ENCODE results near the gene RAB21. TPM values are rescaled to one million over a fixed set of nuclear protein-coding genes. Genes with fewer than 3 reads are reported as not detected.

RAB21 gene
- total RNA-seq, 5 donors from 2014 or later (not counting 1 experiment from before 2014, with no cell fraction given): 55.3 to 65.2 (median 63.6) TPM

DNA sequence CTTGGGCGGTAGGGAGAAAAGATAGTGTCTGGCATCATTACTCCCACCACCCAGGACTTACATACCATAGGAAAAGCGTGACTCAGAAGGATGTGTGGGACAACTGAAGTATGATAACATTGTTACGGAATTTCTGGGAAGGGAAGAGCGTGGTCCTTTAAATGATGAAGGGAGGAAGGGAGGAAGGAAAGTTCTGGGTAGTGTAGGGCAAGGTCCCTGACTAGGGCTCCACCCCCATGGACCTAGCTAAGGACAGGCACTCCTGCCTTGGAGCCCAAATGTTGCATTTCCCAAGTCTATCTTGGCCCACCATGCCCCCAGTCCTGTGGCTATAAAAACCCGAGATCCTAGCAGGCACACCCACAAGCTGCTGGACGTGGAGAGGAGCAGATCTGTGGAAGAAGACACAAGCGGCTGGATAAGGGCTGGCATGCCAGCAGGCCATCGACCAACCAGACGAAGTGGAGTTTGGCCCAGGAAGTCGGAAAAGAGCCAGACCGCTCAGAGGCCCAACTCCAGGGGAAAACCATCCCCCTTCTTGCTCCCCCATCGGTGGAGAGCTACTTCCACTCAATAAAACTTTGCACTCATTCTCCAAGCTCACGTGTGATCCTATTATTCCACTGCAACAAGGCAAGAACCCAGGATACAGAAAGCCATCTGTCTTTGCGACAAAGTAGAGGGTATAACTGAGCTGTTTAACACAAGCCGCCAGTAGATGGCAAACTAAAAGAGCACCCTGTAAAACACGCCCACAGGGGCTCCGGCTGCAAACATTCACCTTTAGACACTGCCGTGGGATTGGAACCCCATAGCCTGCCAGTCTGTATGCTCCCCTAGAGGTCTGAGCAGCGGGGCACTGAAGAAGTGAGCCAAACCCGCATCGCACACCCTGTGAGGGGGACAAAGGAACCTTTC, 23.0 kb upstream of the RAB21 start:
- 81% methylated on average over 13 of the region's 21 CpGs for WGBS (ENCODE audit: insufficient coverage)
- no peak overlapping the region for H3K27ac Mint-ChIP-seq
- Histone ChIP-seq H3K27ac (ENCODE audit: low read length) (no peak overlapping the region), H3K4me3 (ENCODE audit: control insufficient read depth in 1 of 2, extremely low read depth in 1 of 2, low read length in 1 of 2) (no peak overlapping the region), H3K36me3 (ENCODE audit: control insufficient read depth in 2 of 2, extremely low read depth in 1 of 2, insufficient read depth in 1 of 2, low read length in 1 of 2) (no peaks in the 10 kb centered on the region), H3K9me3 (no peaks in the 10 kb centered on the region), H3K27me3 (replicated peaks in 1 of 2; ENCODE audit: control insufficient read depth in 2 of 2, extremely low read depth in 1 of 2, insufficient read depth in 2 of 2, low read length in 1 of 2) (peaks cover 0 to 3% of the 10 kb centered on the region in 2 experiments), H3K4me1 (ENCODE audit: control insufficient read depth in 1 of 2, extremely low read depth in 1 of 2, insufficient read depth in 2 of 2, low read length in 2 of 2) (no peaks in the 10 kb centered on the region)
- ATAC-seq (replicated peaks in 1 of 4) (no peak), DNase-seq (no peak)
- no peaks in the 10 kb centered on the region for H3K27me3 Mint-ChIP-seq
- H3K4me3 Mint-ChIP-seq: no peak overlapping the region
- ChIA-PET CTCF (interaction anchor here in 1 of 2 donors (0.7 kb wide), 1 partner anchor 104 kb away, joined by 4 read pairs; no protein-coding TSS in a partner anchor), POLR2A (no interaction called here)
- no peaks in the 10 kb centered on the region for H3K4me1 Mint-ChIP-seq
- H3K36me3 Mint-ChIP-seq: no peaks in the 10 kb centered on the region
- no peaks in the 10 kb centered on the region for H3K9me3 Mint-ChIP-seq

DNA sequence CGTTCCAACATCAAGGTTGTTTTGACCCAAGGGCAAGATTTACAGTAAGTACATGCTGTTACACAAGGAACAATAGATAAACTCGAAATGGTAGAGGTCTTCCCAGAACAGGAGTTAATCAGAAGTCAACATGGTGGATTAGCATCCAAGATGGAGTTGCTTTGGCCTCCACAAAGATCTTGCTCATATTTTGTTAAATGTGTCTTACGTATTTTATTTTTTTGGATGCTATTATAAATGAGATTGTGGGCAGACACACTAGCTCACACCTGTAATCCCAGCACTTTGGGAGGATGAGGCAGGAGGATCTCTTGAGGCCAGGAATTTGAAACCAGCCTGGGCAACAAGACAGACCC, 22.3 kb upstream of the RAB21 start:
- Mint-ChIP-seq H3K9me3 (no peaks in the 10 kb centered on the region), H3K27ac (no peak overlapping the region), H3K27me3 (no peaks in the 10 kb centered on the region), H3K4me1 (no peaks in the 10 kb centered on the region), H3K36me3 (no peaks in the 10 kb centered on the region), H3K4me3 (no peak overlapping the region)
- ChIA-PET CTCF (interaction anchor here in 1 of 2 donors (0.7 kb wide), 1 partner anchor 104 kb away, joined by 4 read pairs; no protein-coding TSS in a partner anchor), POLR2A (no interaction called here)
- Histone ChIP-seq H3K27ac (ENCODE audit: low read length) (no peak overlapping the region), H3K4me3 (ENCODE audit: control insufficient read depth in 1 of 2, extremely low read depth in 1 of 2, low read length in 1 of 2) (no peak overlapping the region), H3K4me1 (ENCODE audit: control insufficient read depth in 1 of 2, extremely low read depth in 1 of 2, insufficient read depth in 2 of 2, low read length in 2 of 2) (no peaks in the 10 kb centered on the region), H3K9me3 (no peaks in the 10 kb centered on the region), H3K36me3 (ENCODE audit: control insufficient read depth in 2 of 2, extremely low read depth in 1 of 2, insufficient read depth in 1 of 2, low read length in 1 of 2) (no peaks in the 10 kb centered on the region), H3K27me3 (replicated peaks in 1 of 2; ENCODE audit: control insufficient read depth in 2 of 2, extremely low read depth in 1 of 2, insufficient read depth in 2 of 2, low read length in 1 of 2) (peaks cover 0 to 3% of the 10 kb centered on the region in 2 experiments)
- 72% methylated on average over 2 of the region's 3 CpGs for WGBS (ENCODE audit: insufficient coverage)
- DNase-seq (no peak), ATAC-seq (replicated peaks in 1 of 4) (no peak)

DNA sequence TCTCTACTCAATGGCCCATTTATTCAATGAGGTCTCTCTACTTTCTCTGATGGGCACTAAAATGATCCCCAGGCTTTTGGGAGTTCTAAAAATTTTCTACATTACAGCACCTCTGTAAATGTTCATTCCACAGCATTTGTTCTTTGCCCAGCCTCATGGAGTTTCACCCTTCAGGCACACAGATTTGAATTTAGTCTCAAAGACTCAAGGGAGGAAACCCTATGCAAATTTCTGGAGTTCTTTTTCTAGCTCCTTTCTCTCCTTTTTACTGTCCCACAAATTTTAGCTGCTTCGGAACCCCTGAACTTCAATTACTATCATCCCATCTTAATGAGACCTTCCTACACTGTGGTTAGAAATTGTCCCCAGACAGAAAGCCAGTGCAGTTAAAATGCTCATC, 17.5 kb upstream of the RAB21 start:
- H3K27me3 ChIP-seq (replicated peaks in 1 of 2; ENCODE audit: control insufficient read depth in 2 of 2, extremely low read depth in 1 of 2, insufficient read depth in 2 of 2, low read length in 1 of 2): peaks cover 0 to 2% of the 10 kb centered on the region in 2 experiments
- Mint-ChIP-seq H3K27me3 (peaks cover 0 to 4% of the 10 kb centered on the region in 2 donors), H3K9me3 (no peaks in the 10 kb centered on the region), H3K4me3 (no peak overlapping the region), H3K27ac (no peak overlapping the region), H3K36me3 (no peaks in the 10 kb centered on the region), H3K4me1 (no peaks in the 10 kb centered on the region)
- H3K4me1 ChIP-seq (ENCODE audit: control insufficient read depth in 1 of 2, extremely low read depth in 1 of 2, insufficient read depth in 2 of 2, low read length in 2 of 2): no peaks in the 10 kb centered on the region
- no peaks in the 10 kb centered on the region for H3K36me3 ChIP-seq (ENCODE audit: control insufficient read depth in 2 of 2, extremely low read depth in 1 of 2, insufficient read depth in 1 of 2, low read length in 1 of 2)
- DNase-seq (no peak), ATAC-seq (replicated peaks in 1 of 4) (no peak)
- H3K4me3 ChIP-seq (ENCODE audit: control insufficient read depth in 1 of 2, extremely low read depth in 1 of 2, low read length in 1 of 2): no peak overlapping the region
- no peaks in the 10 kb centered on the region for H3K9me3 ChIP-seq
- ChIA-PET CTCF (interaction anchor here in 1 of 2 donors (0.9 to 3.9 kb wide), 2 partner anchors 11 to 345 kb away, joined by 3 to 18 read pairs; no protein-coding TSS in a partner anchor), POLR2A (no interaction called here)
- no peak overlapping the region for H3K27ac ChIP-seq (ENCODE audit: low read length)
- no CpG with 5 or more reads among the region's 1 CpG for WGBS (ENCODE audit: insufficient coverage)

- no peak for ATAC-seq (replicated peaks in 1 of 4)
- Mint-ChIP-seq H3K9me3 (no peaks in the 10 kb centered on the region), H3K27ac (no peak overlapping the region), H3K4me3 (no peak overlapping the region), H3K27me3 (peaks cover 3 to 4% of the 10 kb centered on the region in 2 donors), H3K36me3 (no peaks in the 10 kb centered on the region), H3K4me1 (no peaks in the 10 kb centered on the region)
- no peak for DNase-seq
- H3K4me3 ChIP-seq (ENCODE audit: control insufficient read depth in 1 of 2, extremely low read depth in 1 of 2, low read length in 1 of 2): no peak overlapping the region
- no peaks in the 10 kb centered on the region for H3K36me3 ChIP-seq (ENCODE audit: control insufficient read depth in 2 of 2, extremely low read depth in 1 of 2, insufficient read depth in 1 of 2, low read length in 1 of 2)
- ChIA-PET CTCF (no interaction called here), POLR2A (no interaction called here)
- WGBS (ENCODE audit: insufficient coverage): no CpG with 5 or more reads among the region's 1 CpG
- no peak overlapping the region for H3K27ac ChIP-seq (ENCODE audit: low read length)
- no peaks in the 10 kb centered on the region for H3K9me3 ChIP-seq
- H3K4me1 ChIP-seq (ENCODE audit: control insufficient read depth in 1 of 2, extremely low read depth in 1 of 2, insufficient read depth in 2 of 2, low read length in 2 of 2): no peaks in the 10 kb centered on the region
- H3K27me3 ChIP-seq (replicated peaks in 1 of 2; ENCODE audit: control insufficient read depth in 2 of 2, extremely low read depth in 1 of 2, insufficient read depth in 2 of 2, low read length in 1 of 2): peaks cover 0 to 8% of the 10 kb centered on the region in 2 experiments
Measured at GRCh38 chr12:71742998-71743397, 11.7 kb upstream of the RAB21 start.

- Histone ChIP-seq H3K27me3 (replicated peaks in 1 of 2; ENCODE audit: control insufficient read depth in 2 of 2, extremely low read depth in 1 of 2, insufficient read depth in 2 of 2, low read length in 1 of 2) (peaks cover 2 to 11% of the 10 kb centered on the region in 2 experiments), H3K4me3 (ENCODE audit: control insufficient read depth in 1 of 2, extremely low read depth in 1 of 2, low read length in 1 of 2) (no peak overlapping the region), H3K9me3 (no peaks in the 10 kb centered on the region), H3K4me1 (ENCODE audit: control insufficient read depth in 1 of 2, extremely low read depth in 1 of 2, insufficient read depth in 2 of 2, low read length in 2 of 2) (no peaks in the 10 kb centered on the region), H3K27ac (ENCODE audit: low read length) (no peak overlapping the region), H3K36me3 (ENCODE audit: control insufficient read depth in 2 of 2, extremely low read depth in 1 of 2, insufficient read depth in 1 of 2, low read length in 1 of 2) (no peaks in the 10 kb centered on the region)
- WGBS (ENCODE audit: insufficient coverage): 91% methylated on average over 2 of the region's 5 CpGs
- Mint-ChIP-seq H3K4me1 (no peaks in the 10 kb centered on the region), H3K9me3 (no peaks in the 10 kb centered on the region), H3K36me3 (no peaks in the 10 kb centered on the region), H3K4me3 (no peak overlapping the region), H3K27me3 (peaks cover 4 to 9% of the 10 kb centered on the region in 2 donors), H3K27ac (no peak overlapping the region)
- ATAC-seq (replicated peaks in 1 of 4): no peak
- DNase-seq: no peak
- ChIA-PET POLR2A (interaction anchor here in 1 of 2 donors (0.6 kb wide), 2 partner anchors 10 to 113 kb away, joined by 3 read pairs; no protein-coding TSS in a partner anchor), CTCF (interaction anchor here (0.6 to 5.6 kb wide), 5 partner anchors 9 to 330 kb away, joined by 3 to 79 read pairs (median 4); partner anchors contain the start of genes RAB21 (in 1 of the 2) and TBC1D15 (in 1 of the 2))
Measured at GRCh38 chr12:71744522-71745300, 10.0 kb upstream of the RAB21 start.

GRCh38 chr12:71746974-71747611, 7.6 kb upstream of the RAB21 start:
- Mint-ChIP-seq H3K9me3 (no peaks in the 10 kb centered on the region), H3K27ac (no peak overlapping the region), H3K27me3 (peaks cover 4 to 12% of the 10 kb centered on the region in 2 donors), H3K4me1 (no peaks in the 10 kb centered on the region), H3K36me3 (no peaks in the 10 kb centered on the region), H3K4me3 (no peak overlapping the region)
- DNase-seq (peak in 34 of 35 experiments; percentile 8 to 77 (median 32)), ATAC-seq (replicated peaks in 1 of 4) (peak; percentile 80 to 91 (median 84))
- Histone ChIP-seq H3K4me1 (ENCODE audit: control insufficient read depth in 1 of 2, extremely low read depth in 1 of 2, insufficient read depth in 2 of 2, low read length in 2 of 2) (no peaks in the 10 kb centered on the region), H3K4me3 (ENCODE audit: control insufficient read depth in 1 of 2, extremely low read depth in 1 of 2, low read length in 1 of 2) (no peak overlapping the region), H3K36me3 (ENCODE audit: control insufficient read depth in 2 of 2, extremely low read depth in 1 of 2, insufficient read depth in 1 of 2, low read length in 1 of 2) (no peaks in the 10 kb centered on the region), H3K27ac (ENCODE audit: low read length) (no peak overlapping the region), H3K9me3 (no peaks in the 10 kb centered on the region), H3K27me3 (replicated peaks in 1 of 2; ENCODE audit: control insufficient read depth in 2 of 2, extremely low read depth in 1 of 2, insufficient read depth in 2 of 2, low read length in 1 of 2) (peaks cover 2 to 9% of the 10 kb centered on the region in 2 experiments)
- 100% methylated on average over 1 of the region's 4 CpGs for WGBS (ENCODE audit: insufficient coverage)
- POLR2A ChIA-PET: interaction anchor here (0.6 to 1.1 kb wide), 7 partner anchors 9 to 332 kb away, joined by 3 to 5 read pairs (median 5); no protein-coding TSS in a partner anchor
- CTCF ChIA-PET: interaction anchor here (0.5 to 5.6 kb wide), 65 partner anchors 9 to 1383 kb away, joined by 3 to 79 read pairs (median 4); partner anchors contain the start of genes TMEM19 (in 2 of the 2), TBC1D15 (in 1 of the 2), THAP2 (in 1 of the 2) and ZFC3H1 (in 1 of the 2)
